GM12878 (cell line): ENCODE measurements around the gene OXCT2. TPM values are rescaled to one million over a fixed set of nuclear protein-coding genes. Genes with fewer than 3 reads are reported as not detected.

Experiments used
- BHLHE40 ChIP-seq, 2 experiments: fragments of 450-650 bp in 1 of 2; IDR thresholded peaks; 2 replicates each; pipeline ENCODE4 v1.6.1; 2011 to 2017; ENCODE audit warnings: low read depth in 2 of 2, borderline replicate concordance in 1 of 2, improper control_type of control experiment in 1 of 2, low read length in 1 of 2, mild to moderate bottlenecking in 1 of 2
- CBX3 ChIP-seq: fragments of 200-600 bp; sonication (generic); IDR thresholded peaks from 2 replicates; pipeline ENCODE4 v1.6.1; 2016; ENCODE audit warnings: low read depth, borderline replicate concordance
- ESRRA ChIP-seq: IDR thresholded peaks from 2 replicates; pipeline ENCODE4 v1.6.1; 2012; ENCODE audit warnings: mild to moderate bottlenecking, low read length, improper control_type of control experiment
- FOXM1 ChIP-seq: IDR thresholded peaks from 2 replicates; pipeline ENCODE4 v1.6.1; 2012; ENCODE audit warnings: low read depth, mild to moderate bottlenecking, inconsistent platforms, low read length, moderate library complexity
- HCFC1 ChIP-seq: fragments of 150-350 bp; IDR thresholded peaks from 2 replicates; pipeline ENCODE4 v1.6.1; 2014; ENCODE audit warnings: low read length
- IKZF1 ChIP-seq: fragments of 450-650 bp; conservative IDR thresholded peaks from 2 replicates; pipeline ENCODE4 v1.6.1; 2017; ENCODE audit warnings: antibody characterized with exemption, mild to moderate bottlenecking
- NBN ChIP-seq: fragments of 450-650 bp; IDR thresholded peaks from 2 replicates; pipeline ENCODE4 v1.6.1; 2016
- NFYB ChIP-seq: IDR thresholded peaks from 2 replicates; pipeline ENCODE4 v1.6.1; 2011; ENCODE audit warnings: low read depth, mild to moderate bottlenecking, low read length, improper control_type of control experiment, moderate library complexity; ENCODE audit not compliant: insufficient read depth
- NR2C2 ChIP-seq: IDR thresholded peaks from 2 replicates; pipeline ENCODE4 v1.6.1; 2011; ENCODE audit warnings: borderline replicate concordance, low read depth; ENCODE audit not compliant: control insufficient read depth, insufficient read length
- PML ChIP-seq: IDR thresholded peaks from 2 replicates; pipeline ENCODE4 v1.6.1; 2012; ENCODE audit warnings: low read length, inconsistent platforms
- POLR2AphosphoS5 ChIP-seq: IDR thresholded peaks from 2 replicates; pipeline ENCODE4 v1.6.1; 2011; ENCODE audit warnings: mild to moderate bottlenecking, low read length, inconsistent platforms
- RB1 ChIP-seq: fragments of 450-650 bp; formaldehyde crosslinking; IDR thresholded peaks from 2 replicates; pipeline ENCODE4 v1.6.1; 2017; ENCODE audit warnings: mild to moderate bottlenecking, borderline replicate concordance
- RELA ChIP-seq: fragments of 450-650 bp; IDR thresholded peaks from 2 replicates; pipeline ENCODE4 v1.8.0; 2014; ENCODE audit warnings: borderline replicate concordance; ENCODE audit not compliant: partially characterized antibody
- SIX5 ChIP-seq: IDR thresholded peaks from 2 replicates; pipeline ENCODE4 v1.6.1; 2011; ENCODE audit warnings: mild to moderate bottlenecking, low read depth, low read length, moderate library complexity; ENCODE audit not compliant: severe bottlenecking
- SP1 ChIP-seq: IDR thresholded peaks from one replicate; pipeline ENCODE4 v1.6.1; 2011; ENCODE audit warnings: low read depth, low read length
- SPI1 ChIP-seq: IDR thresholded peaks from 2 replicates; pipeline ENCODE4 v1.6.1; 2011; ENCODE audit warnings: low read depth, mild to moderate bottlenecking, low read length, moderate library complexity, borderline replicate concordance; ENCODE audit not compliant: insufficient read depth
- STAT1 ChIP-seq: fragments of 450-650 bp; conservative IDR thresholded peaks from 2 replicates; pipeline ENCODE4 v1.6.1; 2014; ENCODE audit warnings: antibody characterized with exemption, mild to moderate bottlenecking
- TARDBP ChIP-seq: IDR thresholded peaks from 2 replicates; pipeline ENCODE4 v1.6.1; 2016; ENCODE audit warnings: borderline replicate concordance
- TCF12 ChIP-seq: IDR thresholded peaks from 2 replicates; pipeline ENCODE4 v1.6.1; 2011; ENCODE audit warnings: low read depth, mild to moderate bottlenecking, low read length
- TCF3 ChIP-seq: IDR thresholded peaks from 2 replicates; pipeline ENCODE4 v1.6.1; 2012; ENCODE audit warnings: low read depth, mild to moderate bottlenecking, low read length, borderline replicate concordance; ENCODE audit not compliant: insufficient read depth
- TCF7 ChIP-seq: IDR thresholded peaks from 2 replicates; pipeline ENCODE4 v1.6.1; 2014; ENCODE audit warnings: antibody characterized with exemption, borderline replicate concordance
- ZNF207 ChIP-seq: fragments of 450-650 bp; IDR thresholded peaks from 2 replicates; pipeline ENCODE4 v1.6.1; 2014; ENCODE audit warnings: antibody characterized with exemption, mild to moderate bottlenecking, borderline replicate concordance
- ZNF384 ChIP-seq: IDR thresholded peaks from 2 replicates; pipeline ENCODE4 v1.6.1; 2012; ENCODE audit warnings: low read depth, mild to moderate bottlenecking, low read length, improper control_type of control experiment, borderline replicate concordance
- polyA plus RNA-seq, 11 experiments: library from polyadenylated mRNA; depleted of rRNA in 4 of 11; unstranded in 6 of 11; stranded (reverse) in 5 of 11; fragments of >200 nt; fragmentation: Nextera tagmentation in 4 of 11; fragmentation: Illumina TruSeq in 1 of 11; extraction: Ambion mirVana in 4 of 11; extraction: Trizol in 1 of 11; gene quantifications; 1 replicate in 1 of 11; 2 replicates in 10 of 11; pipeline versions ENCODE4 v1.2.1 to v1.2.3, GENCODE V29; 2011 to 2016; ENCODE audit warnings: inconsistent platforms in 2 of 11, missing spikeins in 2 of 11, low read depth in 1 of 11
- total RNA-seq, 4 experiments: library from RNA; depleted of rRNA in 3 of 4; stranded (reverse); fragments of >200 nt in 3 of 4; fragmentation: Illumina TruSeq in 1 of 4; extraction: Trizol in 1 of 4; gene quantifications; 2 replicates each; pipeline versions ENCODE4 v1.2.1 to v1.2.3, GENCODE V29; 2013 to 2021
- TF ChIP-seq, protein P1 (sequence below): IDR thresholded peaks from 2 replicates; pipeline ENCODE4 v1.6.1; 2012; ENCODE audit warnings: mild to moderate bottlenecking, low read depth, low read length
- TF ChIP-seq, protein P2 (sequence below): fragments of 450-650 bp; IDR thresholded peaks from 2 replicates; pipeline ENCODE4 v1.6.1; 2016; ENCODE audit warnings: mild to moderate bottlenecking
- TF ChIP-seq, protein P3 (sequence below): fragments of 450-650 bp; IDR thresholded peaks from 2 replicates; pipeline ENCODE4 v1.6.1; 2017; ENCODE audit warnings: low read depth, mild to moderate bottlenecking, moderate library complexity

The OXCT2 gene
- total and polyA plus RNA-seq, 10 of the 15 experiments (the other 5 are each of a cell fraction or from before 2014, with no cell fraction given) = 0.06 to 1.9 (median 0.59) TPM

DNA sequence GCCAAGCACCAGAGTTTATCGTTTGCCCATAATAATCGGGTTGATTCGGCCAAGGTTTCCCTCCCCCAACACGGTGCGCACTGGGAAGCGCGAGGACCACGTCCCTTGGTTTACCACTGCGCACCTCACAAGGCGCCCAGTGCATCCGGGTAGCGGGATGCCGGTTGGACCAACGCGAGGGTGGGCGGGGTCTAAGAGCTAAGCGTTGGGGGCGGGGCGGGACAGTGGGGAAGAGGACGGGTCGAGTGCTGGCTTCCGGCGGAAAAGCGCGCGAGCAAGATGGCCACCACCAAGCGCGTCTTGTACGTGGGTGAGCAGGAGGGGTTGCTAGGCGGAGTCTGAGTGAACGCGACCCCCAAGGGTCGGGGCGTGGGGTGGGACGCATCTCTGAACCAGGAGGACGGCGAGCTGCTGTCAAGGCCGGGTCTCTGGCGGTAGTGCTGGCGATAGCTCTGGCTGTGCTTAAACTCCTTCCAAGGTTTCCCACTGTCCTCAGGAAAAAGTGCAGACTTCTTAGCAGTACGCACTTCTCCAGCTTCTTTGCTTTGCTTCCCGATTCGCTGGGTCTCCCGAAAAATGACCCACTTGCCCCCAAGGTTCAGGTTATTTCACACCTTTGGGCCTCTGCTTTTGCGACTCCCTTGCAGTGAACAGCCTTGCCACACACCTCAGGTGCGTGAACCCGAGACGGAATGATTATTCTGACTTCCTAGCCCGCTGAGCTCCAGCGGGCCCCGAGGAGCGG, 32.4 kb downstream of the OXCT2 start, which contains the start of gene PPIE (continued):
- TF ChIP-seq, protein P1, sequence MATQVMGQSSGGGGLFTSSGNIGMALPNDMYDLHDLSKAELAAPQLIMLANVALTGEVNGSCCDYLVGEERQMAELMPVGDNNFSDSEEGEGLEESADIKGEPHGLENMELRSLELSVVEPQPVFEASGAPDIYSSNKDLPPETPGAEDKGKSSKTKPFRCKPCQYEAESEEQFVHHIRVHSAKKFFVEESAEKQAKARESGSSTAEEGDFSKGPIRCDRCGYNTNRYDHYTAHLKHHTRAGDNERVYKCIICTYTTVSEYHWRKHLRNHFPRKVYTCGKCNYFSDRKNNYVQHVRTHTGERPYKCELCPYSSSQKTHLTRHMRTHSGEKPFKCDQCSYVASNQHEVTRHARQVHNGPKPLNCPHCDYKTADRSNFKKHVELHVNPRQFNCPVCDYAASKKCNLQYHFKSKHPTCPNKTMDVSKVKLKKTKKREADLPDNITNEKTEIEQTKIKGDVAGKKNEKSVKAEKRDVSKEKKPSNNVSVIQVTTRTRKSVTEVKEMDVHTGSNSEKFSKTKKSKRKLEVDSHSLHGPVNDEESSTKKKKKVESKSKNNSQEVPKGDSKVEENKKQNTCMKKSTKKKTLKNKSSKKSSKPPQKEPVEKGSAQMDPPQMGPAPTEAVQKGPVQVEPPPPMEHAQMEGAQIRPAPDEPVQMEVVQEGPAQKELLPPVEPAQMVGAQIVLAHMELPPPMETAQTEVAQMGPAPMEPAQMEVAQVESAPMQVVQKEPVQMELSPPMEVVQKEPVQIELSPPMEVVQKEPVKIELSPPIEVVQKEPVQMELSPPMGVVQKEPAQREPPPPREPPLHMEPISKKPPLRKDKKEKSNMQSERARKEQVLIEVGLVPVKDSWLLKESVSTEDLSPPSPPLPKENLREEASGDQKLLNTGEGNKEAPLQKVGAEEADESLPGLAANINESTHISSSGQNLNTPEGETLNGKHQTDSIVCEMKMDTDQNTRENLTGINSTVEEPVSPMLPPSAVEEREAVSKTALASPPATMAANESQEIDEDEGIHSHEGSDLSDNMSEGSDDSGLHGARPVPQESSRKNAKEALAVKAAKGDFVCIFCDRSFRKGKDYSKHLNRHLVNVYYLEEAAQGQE = no peak
- TF ChIP-seq SIX5 (no peak), POLR2AphosphoS5 (peak; percentile 91), NFYB (no peak), SPI1 (no peak), SP1 (no peak), PML (no peak), TCF12 (no peak; the same call in 1 of the 2 replicates), RB1 (0 out of 2 replicates have a peak, but pooled peaks have one; percentile 17), IKZF1 (peak; percentile 30; the same call in 1 of the 2 replicates), NR2C2 (no peak), TCF7 (no peak), CBX3 (no peak), STAT1 (no peak), FOXM1 (no peak), ZNF384 (no peak), NBN (peak; percentile 71; the same call in 1 of the 2 replicates), TCF3 (0 out of 2 replicates have a peak, but pooled peaks have one; percentile 14), HCFC1 (peak; percentile 22; the same call in 1 of the 2 replicates), ZNF207 (no peak), TARDBP (no peak), ESRRA (no peak), RELA (no peak), BHLHE40 (IDR thresholded peaks at IDR 0.05; ENCODE audit: borderline replicate concordance in 1 of 2, low read depth in 2 of 2, low read length in 1 of 2) (peak in 1 of 2 experiments; percentile 21; a peak in 1 of 4 replicates)
- TF ChIP-seq, protein P2, sequence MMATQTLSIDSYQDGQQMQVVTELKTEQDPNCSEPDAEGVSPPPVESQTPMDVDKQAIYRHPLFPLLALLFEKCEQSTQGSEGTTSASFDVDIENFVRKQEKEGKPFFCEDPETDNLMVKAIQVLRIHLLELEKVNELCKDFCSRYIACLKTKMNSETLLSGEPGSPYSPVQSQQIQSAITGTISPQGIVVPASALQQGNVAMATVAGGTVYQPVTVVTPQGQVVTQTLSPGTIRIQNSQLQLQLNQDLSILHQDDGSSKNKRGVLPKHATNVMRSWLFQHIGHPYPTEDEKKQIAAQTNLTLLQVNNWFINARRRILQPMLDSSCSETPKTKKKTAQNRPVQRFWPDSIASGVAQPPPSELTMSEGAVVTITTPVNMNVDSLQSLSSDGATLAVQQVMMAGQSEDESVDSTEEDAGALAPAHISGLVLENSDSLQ = no peak
- TF ChIP-seq, protein P3, sequence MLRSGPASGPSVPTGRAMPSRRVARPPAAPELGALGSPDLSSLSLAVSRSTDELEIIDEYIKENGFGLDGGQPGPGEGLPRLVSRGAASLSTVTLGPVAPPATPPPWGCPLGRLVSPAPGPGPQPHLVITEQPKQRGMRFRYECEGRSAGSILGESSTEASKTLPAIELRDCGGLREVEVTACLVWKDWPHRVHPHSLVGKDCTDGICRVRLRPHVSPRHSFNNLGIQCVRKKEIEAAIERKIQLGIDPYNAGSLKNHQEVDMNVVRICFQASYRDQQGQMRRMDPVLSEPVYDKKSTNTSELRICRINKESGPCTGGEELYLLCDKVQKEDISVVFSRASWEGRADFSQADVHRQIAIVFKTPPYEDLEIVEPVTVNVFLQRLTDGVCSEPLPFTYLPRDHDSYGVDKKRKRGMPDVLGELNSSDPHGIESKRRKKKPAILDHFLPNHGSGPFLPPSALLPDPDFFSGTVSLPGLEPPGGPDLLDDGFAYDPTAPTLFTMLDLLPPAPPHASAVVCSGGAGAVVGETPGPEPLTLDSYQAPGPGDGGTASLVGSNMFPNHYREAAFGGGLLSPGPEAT = peak; percentile 82
